Neural cell (in vitro differentiated cells): ENCODE results near the gene NHSL2. TPM values are rescaled to one million over a fixed set of nuclear protein-coding genes. Genes with fewer than 3 reads are reported as not detected.

Source experiments
- H2AFZ ChIP-seq: fragments of 200-600, 300-800 bp; sonication (generic), shearing (Covaris generic); 2 replicates; pipeline ENCODE4 v1.6.0; 2014; ENCODE audit warnings: low read depth, mild to moderate bottlenecking, antibody characterized with exemption, low read length, moderate library complexity
- H3F3A ChIP-seq: fragments of 200-600 bp; shearing (Covaris generic); 2 replicates; pipeline ENCODE4 v1.6.1; 2016; ENCODE audit warnings: mild to moderate bottlenecking, moderate library complexity, mixed read lengths, antibody characterized with exemption, low read length; ENCODE audit not compliant: insufficient read depth, poor library complexity, severe bottlenecking
- H3K27ac ChIP-seq: fragments of 200-600, 300-800 bp; sonication (generic), shearing (Covaris generic); 2 replicates; pipeline ENCODE4 v1.5.1; 2014; ENCODE audit warnings: mild to moderate bottlenecking, low read length, moderate library complexity
- H3K27me3 ChIP-seq: fragments of 300-800, 200-600 bp; sonication (generic), shearing (Covaris generic); 2 replicates; pipeline ENCODE4 v1.6.0; 2014; ENCODE audit warnings: mild to moderate bottlenecking, low read depth, low read length, moderate library complexity; ENCODE audit not compliant: insufficient read depth
- H3K36me3 ChIP-seq: fragments of 300-800, 200-600 bp; sonication (generic), shearing (Covaris generic); 2 replicates; pipeline ENCODE4 v1.5.1; 2014; ENCODE audit warnings: mild to moderate bottlenecking, antibody characterized with exemption, low read length, moderate library complexity; ENCODE audit not compliant: insufficient read depth
- H3K4me2 ChIP-seq: fragments of 300-800, 200-600 bp; sonication (generic), shearing (Covaris generic); 2 replicates; pipeline ENCODE4 v1.6.0; 2014; ENCODE audit warnings: mild to moderate bottlenecking, low read length
- H3K4me3 ChIP-seq: fragments of 300-800, 200-600 bp; sonication (generic), shearing (Covaris generic); 2 replicates; pipeline ENCODE4 v1.5.1; 2014; ENCODE audit warnings: mild to moderate bottlenecking, low read length, moderate library complexity
- H3K79me2 ChIP-seq: fragments of 200-600 bp; shearing (Covaris generic); replicated peaks from 2 replicates; pipeline ENCODE4 v1.6.0; 2014; ENCODE audit warnings: mild to moderate bottlenecking, low read length, moderate library complexity; ENCODE audit not compliant: insufficient read depth
- H3K9ac ChIP-seq: fragments of 300-800, 200-600 bp; sonication (generic), shearing (Covaris generic); 2 replicates; pipeline ENCODE4 v1.6.1; 2016; ENCODE audit warnings: mild to moderate bottlenecking, low read length, mixed read lengths
- H3K9me2 ChIP-seq: fragments of 200-600 bp; shearing (Covaris generic); 2 replicates; pipeline ENCODE4 v1.6.1; 2016; ENCODE audit warnings: mild to moderate bottlenecking, low read length, mixed read lengths; ENCODE audit not compliant: insufficient read depth
- H3K9me3 ChIP-seq: fragments of 200-600, 300-800 bp; sonication (generic), shearing (Covaris generic); 2 replicates; pipeline ENCODE4 v1.6.1; 2016; ENCODE audit warnings: mild to moderate bottlenecking, mixed run types, low read length, moderate library complexity, mixed read lengths
- H4K20me1 ChIP-seq: fragments of 200-600 bp; shearing (Covaris generic); 2 replicates; pipeline ENCODE4 v1.6.1; 2016; ENCODE audit warnings: mild to moderate bottlenecking, mixed run types; ENCODE audit not compliant: insufficient read depth
- EP300 ChIP-seq: fragments of 450-650 bp; conservative IDR thresholded peaks from 2 replicates; pipeline ENCODE4 v1.6.1; 2014; ENCODE audit warnings: antibody characterized with exemption, mild to moderate bottlenecking, moderate library complexity; ENCODE audit not compliant: poor library complexity, severe bottlenecking
- EZH2 ChIP-seq: fragments of 200-600, 300-800 bp; shearing (Covaris generic), sonication (generic); IDR thresholded peaks from 2 replicates; pipeline ENCODE4 v1.6.1; 2014; ENCODE audit warnings: antibody characterized with exemption, low read length, borderline replicate concordance, mild to moderate bottlenecking; ENCODE audit not compliant: insufficient read depth, poor library complexity, severe bottlenecking
- MXI1 ChIP-seq: fragments of 450-650 bp; conservative IDR thresholded peaks from 2 replicates; pipeline ENCODE4 v1.6.1; 2014; ENCODE audit warnings: antibody characterized with exemption, mild to moderate bottlenecking; ENCODE audit not compliant: poor library complexity, severe bottlenecking
- POLR2AphosphoS5 ChIP-seq: IDR thresholded peaks from 2 replicates; pipeline ENCODE4 v1.6.1; 2012
- RAD21 ChIP-seq: fragments of 450-650 bp; conservative IDR thresholded peaks from 2 replicates; pipeline ENCODE4 v1.6.1; 2014; ENCODE audit warnings: antibody characterized with exemption, mild to moderate bottlenecking, moderate library complexity
- REST ChIP-seq: IDR thresholded peaks from 2 replicates; pipeline ENCODE4 v1.6.1; 2012; ENCODE audit warnings: borderline replicate concordance
- SMC3 ChIP-seq: fragments of 450-650 bp; conservative IDR thresholded peaks from 2 replicates; pipeline ENCODE4 v1.6.1; 2014; ENCODE audit warnings: antibody characterized with exemption, mild to moderate bottlenecking, moderate library complexity; ENCODE audit not compliant: poor library complexity
- TAF1 ChIP-seq: IDR thresholded peaks from 2 replicates; pipeline ENCODE4 v1.6.1; 2012; ENCODE audit warnings: low read depth
- polyA plus RNA-seq: library from polyadenylated mRNA; depleted of rRNA; stranded (reverse); fragments of >200 nt; gene quantifications from 2 replicates; pipeline ENCODE4 v1.2.3, GENCODE V29; 2014
- TF ChIP-seq, protein P1 (sequence below): fragments of 450-650 bp; IDR thresholded peaks from 2 replicates; pipeline ENCODE4 v1.5.1; 2014; ENCODE audit warnings: antibody characterized with exemption, mild to moderate bottlenecking, moderate library complexity; ENCODE audit not compliant: poor library complexity, severe bottlenecking

NHSL2 gene
- polyA plus RNA-seq, 1 donor from 2014 or later = 0.87 TPM

- no peak for TF ChIP-seq EZH2
- TF ChIP-seq RAD21 = no peak
- no peak for TF ChIP-seq POLR2AphosphoS5
- no peak for TF ChIP-seq SMC3
- TF ChIP-seq TAF1 = no peak
- TF ChIP-seq, protein P1, sequence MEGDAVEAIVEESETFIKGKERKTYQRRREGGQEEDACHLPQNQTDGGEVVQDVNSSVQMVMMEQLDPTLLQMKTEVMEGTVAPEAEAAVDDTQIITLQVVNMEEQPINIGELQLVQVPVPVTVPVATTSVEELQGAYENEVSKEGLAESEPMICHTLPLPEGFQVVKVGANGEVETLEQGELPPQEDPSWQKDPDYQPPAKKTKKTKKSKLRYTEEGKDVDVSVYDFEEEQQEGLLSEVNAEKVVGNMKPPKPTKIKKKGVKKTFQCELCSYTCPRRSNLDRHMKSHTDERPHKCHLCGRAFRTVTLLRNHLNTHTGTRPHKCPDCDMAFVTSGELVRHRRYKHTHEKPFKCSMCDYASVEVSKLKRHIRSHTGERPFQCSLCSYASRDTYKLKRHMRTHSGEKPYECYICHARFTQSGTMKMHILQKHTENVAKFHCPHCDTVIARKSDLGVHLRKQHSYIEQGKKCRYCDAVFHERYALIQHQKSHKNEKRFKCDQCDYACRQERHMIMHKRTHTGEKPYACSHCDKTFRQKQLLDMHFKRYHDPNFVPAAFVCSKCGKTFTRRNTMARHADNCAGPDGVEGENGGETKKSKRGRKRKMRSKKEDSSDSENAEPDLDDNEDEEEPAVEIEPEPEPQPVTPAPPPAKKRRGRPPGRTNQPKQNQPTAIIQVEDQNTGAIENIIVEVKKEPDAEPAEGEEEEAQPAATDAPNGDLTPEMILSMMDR = no peak
- TF ChIP-seq MXI1 = no peak
- no peak for TF ChIP-seq EP300
- TF ChIP-seq REST = no peak
- H3K9me2 ChIP-seq = no peaks in the 10 kb centered on the region
- H3K4me2 ChIP-seq = no peak overlapping the region
- H3K27ac ChIP-seq = no peak overlapping the region
- no peaks in the 10 kb centered on the region for H3K27me3 ChIP-seq
- no peaks in the 10 kb centered on the region for H3K79me2 ChIP-seq
- no peaks in the 10 kb centered on the region for H3F3A ChIP-seq
- H3K9ac ChIP-seq = no peak overlapping the region
- no peaks in the 10 kb centered on the region for H4K20me1 ChIP-seq
- H3K36me3 ChIP-seq = no peaks in the 10 kb centered on the region
- H2AFZ ChIP-seq = no peak overlapping the region
- H3K4me3 ChIP-seq = no peak overlapping the region
- H3K9me3 ChIP-seq = no peaks in the 10 kb centered on the region
These were observed 199.6 kb downstream of the NHSL2 start for GRCh38 chrX:72110051-72110875.

- no peak overlapping the region for H3K27ac ChIP-seq
- no peak overlapping the region for H2AFZ ChIP-seq
- H4K20me1 ChIP-seq = no peaks in the 10 kb centered on the region
- H3K4me3 ChIP-seq = no peak overlapping the region
- no peaks in the 10 kb centered on the region for H3K9me3 ChIP-seq
- H3K9me2 ChIP-seq = no peaks in the 10 kb centered on the region
- H3K9ac ChIP-seq = no peak overlapping the region
- H3F3A ChIP-seq = no peaks in the 10 kb centered on the region
- no peaks in the 10 kb centered on the region for H3K36me3 ChIP-seq
- H3K79me2 ChIP-seq = no peaks in the 10 kb centered on the region
- no peaks in the 10 kb centered on the region for H3K27me3 ChIP-seq
- H3K4me2 ChIP-seq = no peak overlapping the region
- TF ChIP-seq POLR2AphosphoS5 (no peak), EZH2 (no peak), SMC3 (no peak), RAD21 (no peak), EP300 (no peak), MXI1 (no peak), REST (no peak)
These were observed 200.4 kb downstream of the NHSL2 start for GRCh38 chrX:72110876-72111708.
